ENCODE data around the gene EPHA4.

The EPHA4 gene

DNA sequence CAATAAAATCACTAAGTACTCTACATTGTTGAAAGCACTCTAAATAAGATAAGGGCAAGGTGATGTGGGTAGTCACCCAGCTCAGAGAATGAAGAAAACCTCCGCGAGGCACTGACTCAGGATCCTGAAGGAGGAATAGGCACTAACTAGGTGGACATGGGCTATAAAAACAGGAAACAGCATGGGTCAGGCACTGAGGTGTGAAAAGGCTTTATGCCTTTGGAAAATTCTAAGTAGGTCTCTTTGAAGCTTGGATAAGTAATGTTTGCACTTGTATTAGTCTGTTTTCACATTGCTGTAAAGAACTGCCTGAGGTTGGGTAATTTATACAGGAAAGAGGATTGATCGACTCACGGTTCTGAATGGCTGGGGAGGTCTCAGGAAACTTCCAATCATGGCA lies 161.6 kb downstream of the EPHA4 start:
- in situ Hi-C loops (cut with HindIII; ENCODE audit: low sequenced_read_pairs): no loop called here

DNA sequence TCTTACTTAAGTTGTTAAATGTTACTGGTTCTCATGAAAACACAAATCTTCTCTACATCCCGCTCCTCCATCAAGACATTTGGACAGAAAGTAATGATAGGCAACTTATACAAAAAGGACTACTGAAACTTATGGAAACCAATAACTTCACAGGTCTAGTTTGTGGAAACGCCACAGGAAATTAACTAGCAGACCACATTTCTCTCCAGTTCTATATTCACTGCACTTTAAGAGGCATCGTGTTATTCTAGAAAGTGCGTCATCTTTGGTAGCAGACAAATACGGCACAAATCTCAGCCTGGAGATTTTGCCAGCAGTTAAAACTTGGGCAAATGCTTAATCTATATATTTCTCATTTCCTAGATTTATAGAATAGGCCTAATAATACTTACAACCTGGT lies 164.3 kb downstream of the EPHA4 start:
- in situ Hi-C loops (cut with HindIII; ENCODE audit: low sequenced_read_pairs): no loop called here

DNA sequence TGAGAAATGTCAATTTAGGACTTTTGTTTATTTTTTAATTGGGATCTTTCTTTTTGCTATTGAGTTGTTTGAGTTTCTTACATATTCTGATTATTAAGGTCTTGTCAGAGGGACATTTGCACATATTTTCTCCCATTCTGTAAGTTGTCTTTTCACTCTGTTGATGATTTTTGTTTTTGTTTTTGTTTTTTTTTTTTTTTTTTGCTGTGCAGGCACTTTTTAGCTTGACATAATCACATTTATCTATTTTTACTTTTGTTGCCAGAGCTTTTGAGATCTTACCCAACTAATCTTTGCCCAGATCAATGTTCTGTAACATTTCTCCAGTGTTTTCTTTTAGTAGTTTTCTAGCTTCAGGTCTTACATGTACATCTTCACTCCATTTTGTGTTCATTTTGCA lies 166.6 kb downstream of the EPHA4 start:
- in situ Hi-C loops (cut with HindIII; ENCODE audit: low sequenced_read_pairs): no loop called here

DNA sequence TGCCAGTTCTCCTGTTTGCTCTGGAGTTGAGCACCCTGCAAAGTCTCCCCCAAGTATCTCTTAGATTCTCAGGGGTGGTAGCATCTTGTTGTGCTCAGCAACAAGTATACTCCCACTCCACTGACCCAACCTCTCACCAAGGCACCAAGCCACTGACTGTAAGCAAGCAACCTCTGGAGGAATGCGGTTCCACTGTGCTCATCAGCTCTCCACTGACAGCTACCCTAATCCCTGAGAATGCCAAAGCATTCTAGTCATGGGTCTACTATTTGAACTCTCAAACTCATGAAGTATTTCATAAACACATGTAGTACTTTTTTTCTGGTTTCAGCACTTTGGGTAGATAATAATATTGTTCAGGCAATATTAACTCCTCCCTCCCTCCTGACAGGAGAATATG lies 170.0 kb downstream of the EPHA4 start:
- in situ Hi-C loops (cut with HindIII; ENCODE audit: low sequenced_read_pairs): no loop called here

DNA sequence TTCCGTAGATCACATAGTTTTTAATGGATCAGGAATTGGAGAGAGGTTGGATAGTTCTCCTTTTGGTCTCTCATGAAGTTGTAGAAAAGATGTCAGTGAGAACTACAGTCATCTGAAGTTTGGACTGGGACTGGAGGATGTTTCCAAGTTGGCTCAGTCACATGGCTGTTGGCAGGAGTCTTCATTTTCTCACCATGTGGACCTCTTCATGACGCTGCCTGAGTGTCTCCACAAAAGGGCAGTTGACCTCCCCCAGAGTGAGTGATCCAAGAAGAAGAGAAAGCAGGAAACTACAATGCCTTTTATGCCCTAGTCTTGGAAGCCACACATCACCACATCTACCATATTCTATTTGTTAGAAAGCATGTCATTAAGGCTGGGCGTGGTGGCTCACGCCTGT lies 171.7 kb downstream of the EPHA4 start:
- in situ Hi-C loops (cut with HindIII; ENCODE audit: low sequenced_read_pairs): no loop called here

DNA sequence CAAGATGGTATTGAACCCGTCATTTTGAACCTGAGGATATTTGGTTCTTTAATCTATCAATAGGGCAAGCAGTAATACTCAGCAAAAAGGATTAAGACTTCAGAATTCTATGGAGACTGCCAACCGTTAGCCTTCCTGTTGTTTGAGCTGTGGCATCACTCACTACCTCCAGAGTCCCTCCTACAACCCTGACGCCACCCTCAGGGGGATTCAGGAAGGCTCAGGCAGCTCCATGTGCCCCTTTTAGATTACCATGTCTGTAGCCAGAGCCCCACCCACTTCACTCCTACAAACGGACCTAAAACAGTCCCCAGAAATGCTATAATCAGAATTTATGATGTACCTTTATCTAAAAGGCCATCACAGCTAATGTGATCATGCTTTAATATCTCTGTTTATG lies 172.9 kb downstream of the EPHA4 start:
- in situ Hi-C loops (cut with HindIII; ENCODE audit: low sequenced_read_pairs): no loop called here

DNA sequence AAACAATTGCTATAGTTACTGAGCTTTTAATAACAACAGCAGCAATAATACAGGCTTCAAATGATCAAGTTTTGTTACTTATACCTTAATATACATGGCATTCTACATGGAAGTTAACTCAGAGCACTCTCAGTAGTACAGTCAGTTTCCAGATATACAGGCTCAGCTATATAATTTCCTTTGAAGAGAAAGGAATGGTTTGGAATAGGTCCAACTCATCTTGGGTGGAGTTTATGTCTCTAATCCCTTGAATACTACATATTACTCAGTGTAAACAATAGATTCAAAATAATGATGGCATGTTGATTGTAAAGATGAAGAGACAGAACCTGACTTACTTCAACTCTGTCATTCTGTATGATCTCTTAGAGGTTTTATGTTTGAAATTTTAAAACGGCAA lies 174.9 kb downstream of the EPHA4 start:
- in situ Hi-C loops (cut with HindIII; ENCODE audit: low sequenced_read_pairs): no loop called here

DNA sequence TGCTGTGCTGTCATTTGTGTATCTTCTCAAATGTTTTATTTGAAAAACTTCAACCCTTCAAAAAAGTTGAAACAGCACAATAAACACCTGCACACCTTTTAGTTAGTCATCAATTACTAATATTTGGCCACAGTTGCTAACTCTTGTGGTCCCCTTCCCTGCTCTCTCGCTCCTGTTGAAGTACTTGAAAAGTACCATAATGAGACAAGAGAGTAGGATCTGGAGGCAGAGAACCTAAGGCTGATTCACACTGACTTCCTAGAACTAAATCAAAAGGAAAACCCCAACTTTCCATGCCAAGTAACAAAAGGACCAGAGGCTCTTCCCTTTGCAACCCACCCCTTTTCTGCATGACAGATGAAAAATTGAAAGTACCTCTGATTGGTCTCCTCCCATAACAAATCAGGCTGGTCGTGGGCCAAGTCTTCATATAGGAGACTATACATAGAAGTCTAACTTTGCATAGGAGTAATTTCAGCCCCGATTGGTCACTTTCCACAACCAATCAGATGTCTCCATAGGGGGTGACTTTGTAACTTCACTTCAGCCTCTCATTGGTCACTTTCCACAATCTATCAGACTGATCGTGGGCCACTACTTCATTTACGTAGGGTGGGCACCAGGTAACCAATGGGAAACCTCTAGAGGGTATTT lies 179.7 kb downstream of the EPHA4 start:
- in situ Hi-C loops (cut with HindIII; ENCODE audit: low sequenced_read_pairs): no loop called here

DNA sequence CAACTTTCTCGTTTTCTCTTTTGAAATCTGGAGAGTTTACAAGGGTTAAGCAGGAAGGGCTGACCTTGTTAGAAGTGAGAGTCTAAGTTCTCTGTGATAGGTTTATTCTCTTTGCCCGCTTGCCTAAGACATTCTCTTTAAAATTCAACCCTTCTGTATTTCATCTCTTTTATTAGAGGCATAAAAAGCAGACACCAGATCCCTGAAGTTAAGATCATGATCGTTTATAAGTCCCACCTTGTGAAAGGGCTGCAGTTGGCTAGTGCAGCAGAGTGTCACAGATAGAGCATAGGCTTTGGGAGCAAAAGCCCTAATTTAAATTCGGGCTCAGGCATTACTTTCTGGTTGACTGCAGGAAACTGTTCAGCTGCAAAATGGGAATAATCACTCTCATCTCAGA lies 181.2 kb downstream of the EPHA4 start:
- in situ Hi-C loops (cut with HindIII; ENCODE audit: low sequenced_read_pairs): no loop called here

DNA sequence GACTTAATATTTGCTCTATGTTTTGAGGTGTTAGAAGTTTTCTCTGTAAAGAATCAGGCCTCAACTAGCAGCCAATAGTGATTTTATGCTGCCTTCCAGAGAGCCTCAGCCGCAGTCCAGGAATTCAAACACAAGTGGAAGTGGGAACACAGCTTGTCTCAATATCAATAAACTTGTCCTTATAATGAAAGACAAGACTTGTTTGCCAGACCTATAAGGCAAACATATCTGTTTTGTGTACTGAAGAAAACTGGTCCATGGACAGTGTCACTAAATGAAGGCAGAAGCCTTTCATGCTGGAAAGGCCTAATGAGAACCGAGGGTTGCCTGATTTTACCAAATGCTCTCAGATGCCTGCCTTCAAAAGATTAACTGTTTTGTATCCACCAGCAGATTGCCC lies 182.2 kb downstream of the EPHA4 start:
- in situ Hi-C loops (cut with HindIII; ENCODE audit: low sequenced_read_pairs): no loop called here

DNA sequence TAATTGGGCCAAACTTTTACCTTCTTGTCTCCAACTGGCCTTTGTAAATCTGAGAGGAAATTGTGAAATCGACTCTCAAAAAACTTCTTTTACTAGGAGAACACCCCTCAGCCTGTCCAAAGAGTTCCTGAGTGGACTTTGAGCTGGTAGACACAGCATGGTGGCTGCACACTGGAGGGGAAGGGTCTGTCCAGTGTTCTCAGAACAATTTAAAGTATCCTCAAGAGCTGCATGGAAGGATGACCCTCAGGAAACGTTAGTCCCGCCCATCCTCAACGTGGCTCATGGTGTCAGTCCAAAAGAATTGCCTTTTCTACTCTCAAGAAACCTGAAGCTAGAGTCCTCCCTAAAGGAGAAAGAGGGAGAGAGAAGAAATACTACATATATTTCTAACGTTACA lies 182.7 kb downstream of the EPHA4 start:
- in situ Hi-C loops (cut with HindIII; ENCODE audit: low sequenced_read_pairs): no loop called here

DNA sequence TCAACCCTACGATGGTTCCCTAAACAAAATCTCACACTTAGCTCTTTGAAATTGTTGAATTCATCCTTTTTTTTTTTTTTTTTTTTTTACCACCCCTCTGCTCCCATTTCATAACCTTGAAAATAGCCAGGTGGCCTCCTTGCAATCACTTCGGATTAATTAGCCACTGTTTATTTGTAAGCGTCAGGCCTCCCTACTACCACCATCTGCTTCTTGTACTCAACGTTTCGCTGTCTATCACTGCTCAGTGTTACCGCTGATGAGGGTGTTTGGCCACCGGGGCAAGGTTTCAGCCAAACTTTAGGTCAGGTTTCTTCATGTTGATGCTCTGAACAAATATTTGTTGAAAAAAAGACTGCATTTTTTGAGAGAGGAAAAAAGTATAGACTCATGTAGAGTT lies 183.2 kb downstream of the EPHA4 start:
- in situ Hi-C loops (cut with HindIII; ENCODE audit: low sequenced_read_pairs): no loop called here

DNA sequence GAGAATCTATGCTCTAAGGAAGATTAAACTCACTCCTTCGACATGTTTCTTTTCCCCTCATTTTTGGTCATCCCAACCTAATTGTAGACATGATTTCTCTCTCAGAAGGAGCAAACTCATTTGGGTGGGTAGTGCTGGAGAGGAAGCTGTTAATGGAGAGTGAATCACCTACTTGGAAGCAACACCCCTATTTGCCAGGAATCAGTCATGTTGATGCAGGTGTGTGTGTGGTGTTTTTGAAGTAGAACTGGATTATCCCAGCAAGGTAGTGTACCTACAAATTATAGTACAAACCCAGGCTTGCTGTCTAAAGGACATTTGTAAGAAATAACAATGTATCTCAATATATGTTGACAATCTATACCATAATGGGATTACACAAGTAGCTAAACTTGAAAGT lies 186.4 kb downstream of the EPHA4 start:
- in situ Hi-C loops (cut with HindIII; ENCODE audit: low sequenced_read_pairs): no loop called here

DNA sequence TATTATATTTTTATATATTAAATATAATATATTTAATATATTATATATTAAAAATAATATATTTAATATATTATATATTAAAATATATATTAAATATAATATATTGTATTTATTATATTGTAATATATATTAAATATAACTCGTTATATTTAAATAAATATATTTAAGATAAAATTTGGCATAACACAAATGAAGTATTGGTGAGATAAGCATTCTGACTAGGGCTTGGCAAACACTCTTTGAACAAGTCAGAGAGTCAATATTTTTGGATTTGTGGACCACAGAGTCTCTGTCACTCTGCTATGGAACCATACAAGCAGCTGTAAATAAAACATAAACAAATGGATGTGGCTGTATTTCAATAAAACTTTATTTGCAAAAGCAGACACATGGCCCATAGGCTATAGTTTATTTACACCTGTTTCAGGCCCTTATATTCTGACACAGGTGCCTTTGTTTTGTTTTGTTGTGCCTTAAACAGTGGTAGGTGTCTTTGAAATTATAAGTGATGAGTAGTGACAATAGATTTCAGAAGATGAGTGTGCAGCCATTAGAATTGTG lies 190.1 kb downstream of the EPHA4 start:
- in situ Hi-C loops (cut with HindIII; ENCODE audit: low sequenced_read_pairs): no loop called here

DNA sequence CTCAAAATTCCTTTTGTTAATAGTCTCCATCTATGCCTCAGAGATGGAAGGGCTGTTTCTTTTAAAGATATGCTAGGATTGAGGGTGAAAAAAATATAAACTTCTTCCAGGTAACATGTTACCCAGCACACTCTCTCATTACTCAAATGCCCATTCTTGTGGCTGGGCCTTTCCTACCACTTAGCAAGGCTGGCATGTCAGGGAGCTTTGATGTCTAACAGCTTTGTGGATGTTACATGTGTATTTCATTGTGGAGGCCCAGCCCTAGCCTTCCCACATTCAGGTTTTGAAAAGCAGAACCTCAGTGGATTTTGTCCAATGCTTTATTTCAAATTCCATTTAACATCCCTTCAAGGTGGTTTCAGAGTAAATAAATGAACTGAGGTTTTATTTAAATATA lies 191.4 kb downstream of the EPHA4 start:
- in situ Hi-C loops (cut with HindIII; ENCODE audit: low sequenced_read_pairs): no loop called here

DNA sequence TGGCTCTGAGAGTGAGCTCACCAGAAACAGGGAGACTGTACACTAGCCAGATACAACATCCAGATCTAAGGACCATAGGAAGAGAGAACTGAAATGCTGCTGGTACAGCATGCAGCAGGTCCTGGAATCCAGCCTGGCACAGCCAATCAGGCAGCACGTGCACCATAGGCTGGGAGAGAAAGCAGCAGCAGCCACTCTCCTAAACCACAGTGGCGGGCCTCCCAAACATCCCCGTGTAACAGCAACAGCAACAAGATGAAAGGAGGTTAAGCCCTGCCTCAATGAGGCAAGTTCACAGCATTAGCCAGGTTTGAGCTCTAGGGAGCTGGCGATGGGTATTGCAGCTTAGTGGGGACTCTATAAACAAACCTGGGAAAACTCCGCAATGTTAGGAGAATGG lies 192.0 kb downstream of the EPHA4 start:
- in situ Hi-C loops (cut with HindIII; ENCODE audit: low sequenced_read_pairs): no loop called here

DNA sequence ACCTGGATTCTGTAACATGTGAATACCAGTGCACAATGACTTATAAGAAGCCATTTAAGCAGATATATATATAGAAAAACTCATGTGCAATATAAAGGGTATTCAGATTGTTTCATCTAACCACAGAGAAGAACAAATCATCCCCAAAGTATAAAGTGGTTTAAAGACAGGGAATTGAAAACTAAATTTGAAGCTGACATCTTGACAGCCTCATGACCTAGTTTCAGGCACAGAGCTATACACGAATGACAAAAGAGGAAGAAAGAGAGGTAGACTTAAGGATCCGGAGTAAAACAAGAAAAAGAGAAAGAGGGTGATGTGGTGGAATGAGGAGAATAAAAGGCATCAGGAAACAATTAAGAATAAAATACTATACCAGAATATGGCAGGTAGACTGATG lies 194.5 kb downstream of the EPHA4 start:
- in situ Hi-C loops (cut with HindIII; ENCODE audit: low sequenced_read_pairs): no loop called here

DNA sequence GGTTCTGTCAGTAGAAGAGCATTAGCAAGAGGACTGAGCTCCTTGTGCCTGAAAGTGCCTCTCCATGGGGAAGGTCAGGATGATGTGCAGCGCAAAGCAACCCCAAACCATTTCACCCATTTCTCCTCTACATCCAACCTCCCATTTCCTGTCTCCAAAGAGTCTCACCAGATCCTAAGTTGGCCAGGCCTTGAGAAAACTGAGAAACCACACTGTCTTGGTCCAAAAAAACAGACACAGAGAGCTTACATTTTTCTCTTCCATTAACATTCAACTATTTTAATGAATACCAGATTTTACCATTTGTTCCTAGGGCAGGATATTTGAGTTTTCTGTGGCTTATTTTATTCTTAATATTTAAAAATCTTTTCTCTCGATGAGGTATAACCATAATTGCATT lies 195.0 kb downstream of the EPHA4 start:
- in situ Hi-C loops (cut with HindIII; ENCODE audit: low sequenced_read_pairs): no loop called here

DNA sequence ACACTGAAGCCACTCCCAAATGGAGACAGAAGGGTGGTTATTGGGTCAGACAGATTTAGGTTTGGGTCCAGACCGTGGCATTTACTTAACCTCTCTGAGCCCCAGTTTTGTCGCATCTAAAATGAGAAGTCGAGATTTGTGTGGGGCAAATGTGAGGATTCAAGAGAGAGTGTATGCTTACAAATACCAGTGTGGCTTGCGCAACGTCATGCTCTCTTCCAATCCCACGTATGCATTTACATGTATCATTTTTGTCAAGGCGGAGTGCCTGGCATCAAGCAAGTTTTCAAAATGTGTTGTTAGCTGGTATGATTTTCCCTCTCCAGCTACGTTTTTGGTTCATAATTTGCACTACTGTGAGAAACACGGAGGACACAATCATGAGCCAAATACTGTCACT lies 197.9 kb downstream of the EPHA4 start:
- in situ Hi-C loops (cut with HindIII; ENCODE audit: low sequenced_read_pairs): no loop called here

DNA sequence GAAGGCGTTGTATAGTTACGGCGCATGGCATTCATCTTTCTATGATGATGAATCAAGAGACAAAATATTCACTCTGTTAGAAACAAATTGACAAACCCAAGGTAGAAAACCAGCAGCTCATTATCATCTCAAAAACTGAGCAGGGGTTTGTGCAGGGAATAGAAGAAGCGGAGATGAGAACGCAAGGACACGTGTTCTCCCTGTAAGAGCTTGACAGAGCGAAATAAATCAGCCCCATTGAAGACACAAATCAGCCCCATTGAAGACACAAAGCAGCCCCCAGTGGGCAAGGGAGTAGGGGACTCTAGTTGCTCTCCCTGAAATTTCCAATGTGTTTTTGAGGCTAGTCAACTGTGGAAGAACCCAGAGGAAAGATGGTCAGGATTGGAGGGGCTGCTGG lies 199.2 kb downstream of the EPHA4 start:
- in situ Hi-C loops (cut with HindIII; ENCODE audit: low sequenced_read_pairs): no loop called here

DNA sequence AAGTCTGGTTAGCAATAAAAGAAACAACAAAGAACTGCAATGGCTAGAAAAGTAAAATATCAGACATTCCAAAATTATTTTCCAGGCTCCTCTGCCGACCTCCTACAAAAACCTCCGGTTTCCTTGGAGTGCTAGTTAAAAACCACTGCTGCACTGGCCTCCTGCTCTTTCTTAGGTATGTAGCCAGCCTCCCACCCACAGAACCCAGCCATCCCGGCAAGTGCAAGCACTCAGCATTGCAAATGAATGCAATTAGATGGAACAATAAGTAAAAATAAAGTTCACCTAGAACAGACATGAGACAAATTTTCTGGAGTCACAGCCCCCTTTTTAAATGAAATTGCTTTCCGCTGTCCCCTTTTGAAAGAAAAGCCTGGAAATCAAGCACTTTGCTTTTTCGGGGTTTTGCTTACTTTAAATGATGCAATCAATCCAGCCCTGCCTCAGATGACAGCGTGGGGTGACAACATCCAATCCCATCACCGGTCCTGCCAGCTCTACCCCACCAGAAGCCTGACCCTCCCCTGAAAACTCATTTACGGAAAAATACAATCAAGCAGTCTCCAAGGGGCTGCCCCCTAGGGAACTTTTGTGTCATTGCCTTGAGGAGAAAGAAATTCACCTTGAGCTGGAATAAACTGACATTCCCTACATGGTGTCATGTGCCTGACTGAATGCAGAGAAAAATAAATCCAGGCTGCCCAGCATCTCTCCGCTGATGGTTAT lies 199.8 kb downstream of the EPHA4 start:
- in situ Hi-C loops (cut with HindIII; ENCODE audit: low sequenced_read_pairs): no loop called here

DNA sequence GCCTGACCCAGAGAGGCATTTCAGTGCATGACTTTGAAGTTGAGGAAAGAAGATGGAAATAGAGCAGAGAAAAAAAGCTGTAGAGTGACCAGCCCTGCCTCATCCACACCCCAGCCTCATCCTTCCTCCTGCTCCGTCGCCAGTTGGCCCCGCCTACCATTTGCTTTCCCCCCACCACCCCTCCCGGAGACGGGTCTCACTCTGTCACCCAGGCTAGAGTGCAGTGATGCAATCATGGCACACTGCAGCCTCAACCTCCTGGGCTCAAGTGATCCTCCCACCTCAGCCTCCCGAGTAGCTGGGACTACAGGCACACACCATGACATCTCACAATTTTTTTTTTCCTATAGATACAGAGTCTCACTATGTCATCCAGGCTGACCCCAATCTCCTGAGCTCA lies 200.8 kb downstream of the EPHA4 start:
- in situ Hi-C loops (cut with HindIII; ENCODE audit: low sequenced_read_pairs): no loop called here

DNA sequence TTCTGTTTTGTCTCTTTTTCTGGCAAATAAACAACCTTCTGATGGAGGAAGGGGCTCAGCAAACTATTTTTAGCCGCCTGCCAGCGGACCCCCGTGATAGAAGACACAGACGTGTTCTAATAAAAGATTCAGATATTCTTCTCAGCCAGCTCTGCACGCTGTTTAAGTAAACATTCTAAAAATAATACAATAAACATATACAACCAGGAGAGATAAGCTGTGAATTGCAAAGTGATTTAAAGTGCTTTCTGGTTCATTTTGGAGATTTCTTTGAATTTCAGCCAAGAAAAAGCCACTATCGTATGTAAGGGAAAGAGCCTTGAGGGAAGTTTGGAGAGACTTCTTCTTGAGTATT lies 201.3 kb downstream of the EPHA4 start:
- in situ Hi-C loops (cut with HindIII; ENCODE audit: low sequenced_read_pairs): no loop called here
